Activated CD8-positive, alpha-beta memory T cell treated with anti-CD3 and anti-CD28 coated beads for 4 hours (primary cell): Measurements from ENCODE around the gene UST.
"Not testable (repeated sequence)": the region's sequence is repeated elsewhere in the genome, so short reads cannot be mapped to it uniquely, and the experiment has no call there.

Source experiments
- DNase-seq, 2 donors: peaks; one replicate each; pipeline ENCODE4 v3.0.0-alpha.2; 2020; ENCODE audit warnings: low read depth in 2 of 2

Gene UST

GRCh38 chr6:148736774-148737412, 9.9 kb upstream of the UST start:
- no peak for DNase-seq

DNA sequence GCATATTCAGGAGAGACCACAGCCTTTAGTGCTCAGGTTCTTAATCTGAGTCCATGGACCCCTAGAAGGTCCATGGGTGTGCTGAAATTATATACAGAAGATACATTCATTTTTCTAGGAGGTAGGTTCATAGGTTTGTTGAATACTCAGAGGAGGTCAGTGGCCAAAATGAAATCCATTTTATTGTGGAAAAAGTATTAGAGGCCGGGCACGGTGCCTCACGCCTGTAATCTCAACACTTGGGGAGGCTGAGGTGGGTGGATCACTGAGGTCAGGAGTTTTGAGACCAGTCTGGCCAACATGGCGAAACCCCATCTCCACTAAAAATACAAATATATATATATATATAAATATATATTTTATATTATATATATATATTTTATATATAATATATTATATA, 9.0 kb upstream of the UST start:
- DNase-seq = no peak

GRCh38 chr6:148738946-148739821, 7.6 kb upstream of the UST start:
- no peak for DNase-seq

DNA sequence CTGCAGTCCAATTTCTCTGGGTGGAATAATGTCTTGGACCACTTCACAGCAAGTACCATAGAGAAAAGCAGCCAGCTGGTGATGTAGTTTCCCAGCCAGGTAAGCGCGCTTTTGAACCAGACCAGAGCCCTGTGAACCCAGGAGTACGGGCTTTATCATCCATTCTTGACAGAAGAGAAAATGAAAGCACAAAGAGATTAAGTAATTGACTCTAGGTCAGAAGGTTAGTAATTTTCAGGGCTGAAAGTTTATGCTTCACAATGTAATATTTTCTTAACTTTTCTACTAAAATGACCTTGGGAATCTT, 7.1 kb upstream of the UST start:
- DNase-seq = no peak

- no peak for DNase-seq
Measured at GRCh38 chr6:148743476-148743875, 3.4 kb upstream of the UST start.

DNA sequence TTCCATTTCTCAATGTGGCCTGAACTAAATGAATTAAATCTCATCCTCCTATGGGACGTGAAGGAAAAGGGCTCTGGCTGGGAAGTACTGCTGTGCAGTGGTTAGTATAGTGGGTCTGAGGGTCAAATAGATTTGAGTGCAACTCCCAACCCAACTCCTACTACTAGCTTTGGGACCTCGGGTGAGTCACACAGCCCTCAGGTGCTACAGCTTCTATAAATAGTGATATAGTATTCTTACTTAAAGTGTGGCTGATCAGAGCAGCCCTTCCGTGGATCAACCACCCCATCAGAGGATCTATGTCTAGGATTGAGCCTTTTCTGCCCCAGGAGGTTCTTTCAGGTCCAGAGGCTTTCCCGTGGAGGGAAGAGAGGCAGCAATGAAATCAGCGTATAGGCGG, 904 bp upstream of the UST start:
- DNase-seq = no peak

DNA sequence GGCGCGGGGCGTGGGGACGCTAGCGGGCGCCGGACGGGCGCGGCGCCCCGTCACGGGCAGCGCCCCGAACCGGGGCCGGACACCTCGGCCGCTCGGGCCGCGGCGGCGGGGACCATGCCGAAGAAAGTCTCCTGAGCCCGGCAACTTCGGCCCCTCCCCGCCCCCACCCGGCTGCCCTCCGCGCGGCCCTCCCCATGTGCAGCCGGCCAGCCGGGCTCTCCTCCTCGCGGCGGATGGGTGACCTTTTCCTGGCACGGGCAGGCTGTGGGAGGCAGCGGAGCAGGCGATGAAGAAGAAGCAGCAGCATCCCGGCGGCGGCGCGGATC, 278 bp downstream of the UST start:
- no peak for DNase-seq

- DNase-seq = peak in 1 of 2 donors; percentile 31
Measured at GRCh38 chr6:148747471-148748165, 788 bp downstream of the UST start.

DNA sequence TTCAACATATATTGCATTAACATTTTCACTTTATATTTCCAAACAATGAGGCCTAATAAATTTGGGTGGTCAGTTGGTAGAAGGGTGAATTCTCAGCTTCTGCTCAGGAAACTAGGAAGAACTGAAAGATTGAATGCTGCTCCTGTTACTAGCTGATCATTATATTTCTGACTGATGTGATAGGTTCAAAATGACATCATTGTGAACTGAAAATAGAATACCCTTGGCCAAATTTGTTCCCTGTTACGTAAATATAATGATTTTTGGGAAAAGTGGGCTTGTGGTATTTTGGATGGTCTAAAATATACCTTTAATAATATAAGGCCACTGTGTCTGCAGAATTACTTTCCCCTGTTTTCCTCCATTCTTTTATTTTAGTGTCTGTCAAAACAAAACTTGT, 2.8 kb downstream of the UST start:
- DNase-seq = no peak

- no peak for DNase-seq
Measured at GRCh38 chr6:148750838-148751792, 4.3 kb downstream of the UST start.

DNA sequence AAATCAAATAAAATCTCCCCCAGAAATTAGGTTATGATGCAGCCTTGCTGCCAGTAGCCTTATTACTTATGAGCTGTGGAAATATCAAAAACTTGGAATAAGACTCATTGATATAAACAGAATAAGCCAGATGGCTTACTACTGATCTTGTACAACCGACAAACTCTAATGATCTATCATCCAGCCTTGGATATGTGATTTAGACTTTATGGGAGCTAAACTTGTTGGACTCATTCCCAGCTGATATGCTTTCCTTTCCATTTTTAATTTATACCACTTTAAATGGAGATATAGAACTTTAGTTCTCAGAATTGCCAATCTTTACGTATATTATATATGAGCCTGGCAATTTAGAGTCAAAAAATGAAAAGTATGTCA, 5.0 kb downstream of the UST start:
- no peak for DNase-seq

- DNase-seq = not testable (repeated sequence)
Measured at GRCh38 chr6:148755379-148755778, 8.5 kb downstream of the UST start.

- no peak for DNase-seq
Measured at GRCh38 chr6:148757944-148758480, 11.2 kb downstream of the UST start.

DNA sequence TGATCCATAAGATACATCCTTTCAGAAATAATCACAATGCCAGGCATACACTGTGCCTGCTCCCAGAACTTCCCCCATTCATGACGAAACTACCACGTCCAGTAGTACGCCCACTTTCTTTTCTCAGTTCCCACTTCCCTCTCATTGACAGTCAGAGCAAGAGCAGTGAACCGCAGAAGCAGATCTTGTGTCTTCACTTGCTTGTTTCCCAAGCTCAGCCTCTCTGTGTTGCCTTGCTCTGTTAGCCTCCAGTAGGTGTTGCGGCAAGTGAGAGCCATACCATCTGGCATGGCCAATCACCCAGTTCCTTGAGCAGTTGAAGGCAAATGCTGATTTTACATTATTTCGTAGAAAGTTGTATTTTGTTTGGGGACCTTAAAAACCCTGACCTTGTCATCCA, 11.7 kb downstream of the UST start:
- no peak for DNase-seq

- no peak for DNase-seq
Measured at GRCh38 chr6:148760258-148760534, 13.4 kb downstream of the UST start.

DNA sequence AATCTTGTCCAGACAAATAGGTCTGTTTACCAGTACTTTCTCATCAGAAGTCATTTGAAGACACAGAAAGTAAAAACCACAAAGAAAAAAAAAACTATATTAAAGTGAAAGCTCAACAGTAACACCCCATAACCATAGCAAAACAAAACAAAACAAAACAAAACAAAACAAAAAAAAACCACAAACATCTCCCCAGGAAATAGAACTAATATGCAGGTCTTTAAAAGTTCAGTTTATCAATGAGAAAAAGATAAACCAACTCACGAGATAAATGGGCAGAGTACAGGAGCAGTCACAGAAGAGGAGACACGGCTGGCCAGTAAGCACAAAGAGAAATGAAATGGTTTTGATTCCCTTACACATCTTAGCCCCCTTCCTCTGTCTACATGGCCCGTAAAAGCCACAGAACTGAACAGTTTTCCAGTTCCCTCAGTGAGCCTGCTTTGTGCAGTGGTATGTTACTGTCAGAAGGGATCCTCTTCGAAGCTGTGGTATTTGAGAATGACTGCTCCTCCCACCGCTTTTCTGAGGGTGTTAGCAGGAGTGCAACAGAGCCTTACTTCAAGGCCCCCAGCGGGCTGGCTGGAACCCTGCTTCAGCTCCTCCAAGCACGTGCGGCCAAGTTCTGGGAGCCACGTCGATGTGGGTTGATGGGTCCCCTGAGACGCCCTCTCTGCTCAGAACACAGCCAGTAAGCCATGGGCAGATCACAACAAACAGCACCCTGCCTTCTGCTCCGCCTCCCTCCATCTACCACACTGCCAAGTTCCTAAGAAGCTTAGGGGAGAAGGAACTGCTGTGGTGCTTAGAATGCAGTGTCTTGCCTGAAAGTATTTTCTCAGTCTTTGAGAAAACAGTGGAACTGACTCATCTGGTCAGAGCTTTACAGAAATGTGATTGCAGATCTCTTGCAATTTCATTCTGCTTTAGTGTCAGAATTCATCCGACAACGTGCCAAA, 14.0 kb downstream of the UST start:
- DNase-seq = no peak

DNA sequence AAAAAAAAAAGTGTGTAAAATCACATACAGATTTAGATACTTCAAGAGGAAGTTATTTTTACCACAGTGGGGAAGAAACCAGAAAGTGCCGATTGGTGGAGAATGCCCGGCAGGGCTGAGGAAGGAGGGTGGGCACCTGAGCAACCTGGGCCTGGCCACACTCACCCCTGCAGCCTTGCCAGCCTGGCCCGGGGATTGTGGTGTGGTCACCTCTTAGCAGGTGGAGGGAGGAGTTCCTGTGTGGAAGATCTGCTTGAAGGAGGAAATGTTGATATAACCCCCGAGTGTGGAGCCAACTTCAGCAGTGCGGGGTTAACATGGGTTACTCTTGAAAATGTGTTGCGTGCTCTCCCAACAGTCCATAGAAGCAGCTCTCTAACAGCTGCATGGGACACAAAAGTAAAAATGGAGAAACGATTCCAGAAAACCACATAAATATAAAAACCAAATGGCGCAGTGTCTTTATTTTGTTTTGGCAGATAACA, 14.7 kb downstream of the UST start:
- no peak for DNase-seq

- no peak for DNase-seq
Measured at GRCh38 chr6:148762231-148762630, 15.4 kb downstream of the UST start.

DNA sequence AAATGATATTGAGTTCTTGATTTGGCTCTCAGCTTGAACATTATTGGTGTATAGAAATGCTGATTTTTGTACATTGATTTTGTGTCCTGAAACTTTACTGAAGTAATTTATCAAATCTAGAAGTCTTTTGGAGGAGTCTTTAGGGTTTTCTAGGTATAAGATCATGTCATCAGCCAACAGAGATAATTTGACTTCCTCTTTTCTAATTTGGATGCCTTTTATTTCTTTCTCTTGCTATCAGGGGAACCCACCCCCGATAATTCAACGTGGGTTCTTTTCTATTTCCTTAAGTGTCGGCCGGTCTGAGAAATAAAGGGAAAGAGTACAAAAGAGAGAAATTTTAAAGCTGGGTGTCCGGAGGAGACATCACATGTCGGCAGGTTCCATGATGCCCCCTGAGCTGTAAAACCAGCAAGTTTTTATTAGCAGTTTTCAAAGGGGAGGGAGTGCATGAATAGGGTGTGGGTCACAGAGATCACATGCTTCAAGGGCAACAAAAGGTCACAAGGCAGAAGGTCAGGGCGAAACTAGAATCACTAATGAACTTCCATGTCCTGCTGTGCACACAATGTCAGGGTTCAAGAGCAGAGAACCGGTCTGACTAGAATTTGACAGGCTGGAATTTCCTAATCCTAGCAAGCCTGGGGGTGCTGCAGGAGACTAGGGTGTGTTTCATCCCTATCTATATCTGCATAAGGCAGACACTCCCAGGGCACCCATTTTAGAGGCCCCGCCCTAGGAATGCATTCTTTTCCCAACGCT, 17.6 kb downstream of the UST start:
- DNase-seq = not testable (repeated sequence)
